Stimulated activated memory B cell treated with anti-CD40 and anti-IgM and Interleukin-4, amounts not matched to agents 10 μg/mL and 1 μg/mL and 100 μg/mL, for 72 hours (primary cell): ENCODE results near the gene OR52K2.
A peak's percentile ranks its signal among the peaks of the same experiment; 100 is the strongest.
"Not testable (repeated sequence)": the region's sequence is repeated elsewhere in the genome, so short reads cannot be mapped to it uniquely, and the experiment has no call there.

Experiments used
- ATAC-seq: fragments of 150-1000 bp; cut with Tn5 transposase; 2 replicates; pipeline ENCODE4 v1.10.0; 2021
- H3K27ac Mint-ChIP-seq: one replicate; pipeline ENCODE4 v1.8.0; 2022; ENCODE audit warnings: mild to moderate bottlenecking, mixed read lengths
- H3K27me3 Mint-ChIP-seq: one replicate; pipeline ENCODE4 v1.8.0; 2022; ENCODE audit warnings: mixed read lengths
- H3K36me3 Mint-ChIP-seq: one replicate; pipeline ENCODE4 v1.8.0; 2022; ENCODE audit warnings: mixed read lengths
- H3K4me1 Mint-ChIP-seq: one replicate; pipeline ENCODE4 v1.8.0; 2022; ENCODE audit warnings: mixed read lengths
- H3K4me3 Mint-ChIP-seq: one replicate; pipeline ENCODE4 v1.8.0; 2022; ENCODE audit warnings: mild to moderate bottlenecking, moderate library complexity, mixed read lengths
- H3K9me3 Mint-ChIP-seq: one replicate; pipeline ENCODE4 v1.8.0; 2022; ENCODE audit warnings: mixed read lengths

Gene OR52K2

DNA sequence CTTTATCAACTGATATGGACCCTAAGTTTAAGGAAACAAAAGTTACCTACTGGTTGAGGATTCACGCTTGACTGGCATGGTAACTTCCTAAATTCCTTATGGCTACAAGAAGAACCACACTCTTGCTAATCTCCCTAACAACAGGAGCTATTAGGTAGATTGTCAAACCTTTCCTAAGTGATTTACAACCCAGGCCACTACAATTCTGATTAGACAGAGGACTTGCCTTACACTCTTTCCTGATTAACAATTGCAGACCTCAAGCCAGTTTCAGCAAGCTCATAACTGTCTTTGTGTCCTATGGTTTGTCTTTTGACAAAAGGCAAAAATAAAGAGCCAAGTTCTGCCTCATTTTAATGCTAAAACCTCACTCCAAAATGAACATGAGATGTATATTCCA lies 16.3 kb downstream of the OR52K2 start:
- H3K27ac Mint-ChIP-seq = no peak overlapping the region
- H3K36me3 Mint-ChIP-seq = peaks cover 17% of the 10 kb centered on the region
- no peaks in the 10 kb centered on the region for H3K27me3 Mint-ChIP-seq
- peaks cover 34% of the 10 kb centered on the region for H3K4me1 Mint-ChIP-seq
- H3K9me3 Mint-ChIP-seq = peaks cover 19% of the 10 kb centered on the region
- H3K4me3 Mint-ChIP-seq = no peak overlapping the region
- ATAC-seq = no peak

DNA sequence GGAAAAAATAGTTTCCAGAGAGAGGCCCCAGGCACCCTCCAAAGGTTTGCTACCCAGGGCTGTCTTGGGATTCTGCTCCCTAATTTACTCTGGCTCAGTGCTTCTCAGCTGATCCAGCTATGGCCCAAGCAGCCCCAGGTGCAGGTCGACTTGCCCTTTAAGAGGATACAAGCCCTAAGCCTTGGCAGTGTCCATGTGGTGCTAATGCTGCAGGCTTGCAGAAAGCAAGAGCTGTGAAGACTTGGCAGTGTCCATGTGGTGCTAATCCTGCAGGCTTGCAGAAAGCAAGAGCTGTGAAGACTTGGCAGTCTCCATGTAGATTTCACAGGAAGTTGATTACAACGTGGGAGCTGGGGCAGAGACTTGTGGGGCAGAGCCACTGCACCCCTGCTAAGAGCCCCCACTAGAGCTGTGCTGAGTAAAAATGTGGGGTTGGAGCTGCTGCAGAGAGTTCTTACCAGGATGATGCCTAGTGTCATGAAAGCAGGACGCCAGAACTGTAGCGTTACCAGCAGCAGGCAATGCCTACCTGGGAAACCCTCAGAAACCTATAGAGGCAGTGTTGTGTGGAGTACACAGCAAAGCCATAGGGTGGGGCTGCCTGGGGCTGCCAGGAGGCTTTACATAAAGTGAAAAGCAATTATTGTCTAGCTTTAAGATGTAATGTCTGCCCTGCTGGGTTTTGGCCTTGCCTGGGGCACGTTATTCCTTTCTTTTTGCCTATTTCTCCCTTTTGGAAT lies 17.2 kb downstream of the OR52K2 start:
- no peaks in the 10 kb centered on the region for H3K27me3 Mint-ChIP-seq
- H3K4me3 Mint-ChIP-seq = no peak overlapping the region
- peaks cover 19% of the 10 kb centered on the region for H3K9me3 Mint-ChIP-seq
- H3K4me1 Mint-ChIP-seq = peaks cover 34% of the 10 kb centered on the region
- H3K36me3 Mint-ChIP-seq = peaks cover 17% of the 10 kb centered on the region
- no peak overlapping the region for H3K27ac Mint-ChIP-seq
- ATAC-seq = no peak

GRCh38 chr11:4466871-4467442 lies 17.9 kb downstream of the OR52K2 start:
- no peak overlapping the region for H3K4me3 Mint-ChIP-seq
- peaks cover 17% of the 10 kb centered on the region for H3K36me3 Mint-ChIP-seq
- peaks cover 34% of the 10 kb centered on the region for H3K4me1 Mint-ChIP-seq
- H3K9me3 Mint-ChIP-seq = peaks cover 17% of the 10 kb centered on the region
- H3K27me3 Mint-ChIP-seq = peaks cover 5% of the 10 kb centered on the region
- ATAC-seq = peak; percentile 83
- H3K27ac Mint-ChIP-seq = no peak overlapping the region

- peaks cover 34% of the 10 kb centered on the region for H3K4me1 Mint-ChIP-seq
- H3K4me3 Mint-ChIP-seq = no peak overlapping the region
- peaks cover 13% of the 10 kb centered on the region for H3K27me3 Mint-ChIP-seq
- peak; percentile 74 for ATAC-seq
- H3K27ac Mint-ChIP-seq = peak overlapping the region; percentile 42
- peaks cover 12% of the 10 kb centered on the region for H3K36me3 Mint-ChIP-seq
- peaks cover 13% of the 10 kb centered on the region for H3K9me3 Mint-ChIP-seq
Measured at GRCh38 chr11:4467811-4468606, 18.9 kb downstream of the OR52K2 start.

- H3K4me1 Mint-ChIP-seq = no peaks in the 10 kb centered on the region
- H3K27me3 Mint-ChIP-seq = peaks cover 24% of the 10 kb centered on the region
- H3K4me3 Mint-ChIP-seq = no peak overlapping the region
- H3K27ac Mint-ChIP-seq = no peak overlapping the region
- no peaks in the 10 kb centered on the region for H3K36me3 Mint-ChIP-seq
- peaks cover 2% of the 10 kb centered on the region for H3K9me3 Mint-ChIP-seq
- ATAC-seq = no peak
Measured at GRCh38 chr11:4479644-4480043, 30.5 kb downstream of the OR52K2 start.

- no peaks in the 10 kb centered on the region for H3K36me3 Mint-ChIP-seq
- H3K27ac Mint-ChIP-seq = no peak overlapping the region
- no peak overlapping the region for H3K4me3 Mint-ChIP-seq
- ATAC-seq = no peak
- H3K4me1 Mint-ChIP-seq = no peaks in the 10 kb centered on the region
- no peaks in the 10 kb centered on the region for H3K9me3 Mint-ChIP-seq
- H3K27me3 Mint-ChIP-seq = peaks cover 14% of the 10 kb centered on the region
Measured at GRCh38 chr11:4480577-4481239, 31.6 kb downstream of the OR52K2 start.

DNA sequence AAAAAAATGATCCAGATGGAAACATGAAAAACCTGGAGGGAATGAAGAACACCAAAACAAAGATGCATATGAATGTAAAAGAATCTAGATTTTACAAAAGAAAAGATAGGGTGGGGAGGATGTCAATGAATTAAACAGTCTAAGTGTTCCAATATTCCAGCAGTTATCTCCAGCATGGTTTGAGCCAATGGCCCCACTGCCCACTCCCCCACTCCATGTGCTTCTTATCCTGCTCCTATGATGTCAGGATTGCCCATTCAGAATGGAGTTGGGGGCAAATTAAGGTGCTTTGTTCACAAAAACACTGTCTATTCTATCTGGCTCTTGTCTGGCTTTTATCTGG lies 32.1 kb downstream of the OR52K2 start:
- H3K9me3 Mint-ChIP-seq = no peaks in the 10 kb centered on the region
- H3K27ac Mint-ChIP-seq = no peak overlapping the region
- no peaks in the 10 kb centered on the region for H3K36me3 Mint-ChIP-seq
- ATAC-seq = no peak
- H3K4me3 Mint-ChIP-seq = no peak overlapping the region
- no peaks in the 10 kb centered on the region for H3K4me1 Mint-ChIP-seq
- H3K27me3 Mint-ChIP-seq = peaks cover 13% of the 10 kb centered on the region

DNA sequence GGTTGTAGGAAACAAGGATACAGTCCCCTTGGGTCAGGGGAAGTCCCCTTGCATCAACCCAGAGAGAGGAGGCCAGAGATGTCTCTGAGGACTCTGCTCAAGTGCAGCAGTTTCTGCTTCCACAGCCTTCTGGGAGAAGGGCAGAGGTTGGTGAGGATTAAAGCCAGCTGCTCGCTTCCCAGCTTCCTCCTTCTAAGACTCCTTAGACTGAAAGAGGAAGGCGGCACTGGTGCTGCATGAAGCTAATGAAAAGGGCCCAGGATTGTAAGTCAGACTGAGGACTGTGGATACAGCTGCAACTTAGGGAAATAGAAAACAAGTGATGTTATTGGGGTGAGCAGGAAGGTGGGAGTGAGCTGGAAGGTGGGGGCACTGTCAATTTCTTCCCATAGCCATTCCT lies 33.4 kb downstream of the OR52K2 start, which contains the start of gene OR52K1:
Gene OR52K1 (plus strand): TSS at position 202 of the 400 bp plus-strand sequence. CDS start 6,255 bp downstream, outside the sequence.
- Mint-ChIP-seq H3K36me3 (no peaks in the 10 kb centered on the region), H3K4me3 (no peak within 1 kb of the TSS), H3K4me1 (no peaks in the 10 kb centered on the region), H3K9me3 (no peaks in the 10 kb centered on the region), H3K27me3 (peaks cover 5% of the 10 kb centered on the region), H3K27ac (no peak within 1 kb of the TSS)
- ATAC-seq = peak; percentile 34

DNA sequence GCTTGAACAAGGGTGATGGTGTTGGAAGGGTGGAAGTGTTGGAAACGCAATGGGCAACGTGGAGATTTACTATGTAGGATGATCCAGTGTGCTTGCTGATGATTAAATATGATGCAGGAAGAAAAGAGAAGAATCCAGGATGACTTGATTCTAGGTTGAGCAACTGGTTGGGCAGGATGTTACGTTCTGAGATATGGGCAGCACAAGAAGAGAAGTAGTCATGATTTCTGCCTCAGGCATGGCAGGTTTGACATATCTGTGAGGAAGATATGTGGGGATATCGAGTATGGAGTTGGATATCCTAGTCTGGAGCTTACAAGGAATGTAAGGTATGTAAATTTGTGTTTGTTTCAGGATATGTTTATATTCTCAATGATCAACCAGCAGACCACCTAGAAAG lies 35.2 kb downstream of the OR52K2 start:
- Mint-ChIP-seq H3K36me3 (no peaks in the 10 kb centered on the region), H3K27ac (no peak overlapping the region), H3K4me3 (no peak overlapping the region), H3K27me3 (no peaks in the 10 kb centered on the region), H3K4me1 (no peaks in the 10 kb centered on the region), H3K9me3 (no peaks in the 10 kb centered on the region)
- ATAC-seq = no peak

- not testable (repeated sequence) for H3K4me1 Mint-ChIP-seq, H3K27me3 Mint-ChIP-seq, H3K9me3 Mint-ChIP-seq, H3K4me3 Mint-ChIP-seq, ATAC-seq, H3K36me3 Mint-ChIP-seq, H3K27ac Mint-ChIP-seq
Measured at GRCh38 chr11:4491405-4491804, 42.3 kb downstream of the OR52K2 start.

DNA sequence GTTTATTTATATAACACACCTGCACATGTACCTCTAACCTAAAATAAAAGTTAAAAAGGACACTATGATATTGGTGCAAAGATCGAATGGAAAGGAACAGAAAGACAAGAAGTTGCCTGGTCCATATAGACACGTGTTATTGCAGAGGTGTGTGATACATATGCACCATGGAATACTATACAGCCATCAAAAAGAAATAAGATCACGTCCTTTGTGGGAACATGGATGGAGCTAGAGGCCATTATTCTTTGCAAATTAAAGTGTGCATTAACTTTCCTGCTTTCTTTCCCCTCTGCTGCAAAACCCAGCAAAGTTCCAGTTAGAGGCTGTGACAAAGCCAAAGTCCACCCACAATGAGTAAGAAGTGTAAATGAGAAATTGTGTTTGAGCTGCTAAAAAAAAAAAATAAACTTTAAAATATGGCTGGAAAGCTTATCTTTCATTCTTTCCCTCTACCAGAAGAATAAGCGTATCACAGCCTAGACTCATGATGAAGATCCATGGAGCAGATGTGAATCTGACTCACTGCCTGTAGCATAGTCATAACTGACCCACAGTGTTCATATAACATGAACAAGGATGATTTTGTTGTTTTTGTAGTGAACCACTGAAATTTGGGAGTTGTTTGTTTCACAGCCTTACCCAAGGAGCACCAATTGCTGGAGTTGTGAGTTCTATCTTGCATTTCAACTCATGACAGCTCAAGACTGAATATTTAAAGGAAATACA lies 42.9 kb downstream of the OR52K2 start:
- H3K27ac Mint-ChIP-seq = no peak overlapping the region
- H3K36me3 Mint-ChIP-seq = no peaks in the 10 kb centered on the region
- ATAC-seq = no peak
- peaks cover 6% of the 10 kb centered on the region for H3K9me3 Mint-ChIP-seq
- H3K27me3 Mint-ChIP-seq = peaks cover 12% of the 10 kb centered on the region
- no peak overlapping the region for H3K4me3 Mint-ChIP-seq
- H3K4me1 Mint-ChIP-seq = peaks cover 8% of the 10 kb centered on the region

DNA sequence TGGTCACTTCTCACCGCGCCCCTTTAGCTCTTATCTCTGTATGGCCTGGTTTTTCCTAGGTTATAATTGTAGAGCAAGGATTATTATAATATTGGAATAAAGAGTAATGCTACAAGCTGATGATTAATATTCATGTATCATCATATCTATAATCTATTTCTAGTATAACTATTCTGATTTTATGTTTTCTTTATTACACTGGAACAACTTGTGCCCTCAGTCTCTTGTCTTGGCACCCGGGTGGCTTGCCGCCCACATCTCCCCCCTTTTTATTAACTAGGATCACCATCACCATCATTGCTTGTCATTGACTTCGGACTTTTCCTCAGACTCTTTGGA lies 44.4 kb downstream of the OR52K2 start:
- Mint-ChIP-seq H3K27me3 (peaks cover 15% of the 10 kb centered on the region), H3K9me3 (peaks cover 6% of the 10 kb centered on the region), H3K4me3 (no peak overlapping the region), H3K27ac (no peak overlapping the region), H3K36me3 (no peaks in the 10 kb centered on the region), H3K4me1 (peaks cover 8% of the 10 kb centered on the region)
- no peak for ATAC-seq

DNA sequence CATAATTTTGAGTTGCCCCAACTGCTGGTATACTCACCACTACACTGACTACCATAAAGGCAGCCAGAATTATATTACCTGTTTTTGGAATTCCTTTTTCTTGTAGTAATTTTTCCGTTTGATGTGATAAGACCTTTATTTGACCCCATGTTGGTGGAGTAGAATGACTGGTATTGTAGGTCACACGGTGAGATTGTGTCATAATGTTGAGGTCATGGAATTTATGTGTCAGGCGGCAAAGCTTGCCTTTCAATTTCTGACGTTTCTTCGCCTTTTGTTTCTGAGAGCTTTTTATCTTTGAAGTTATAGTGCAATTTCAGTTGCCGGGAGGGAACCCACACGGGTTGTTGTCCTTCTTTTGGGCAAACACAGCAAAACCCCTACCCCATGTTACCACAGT lies 46.4 kb downstream of the OR52K2 start:
- no peak overlapping the region for H3K4me3 Mint-ChIP-seq
- peaks cover 6% of the 10 kb centered on the region for H3K9me3 Mint-ChIP-seq
- peaks cover 8% of the 10 kb centered on the region for H3K4me1 Mint-ChIP-seq
- no peaks in the 10 kb centered on the region for H3K36me3 Mint-ChIP-seq
- peaks cover 15% of the 10 kb centered on the region for H3K27me3 Mint-ChIP-seq
- no peak for ATAC-seq
- H3K27ac Mint-ChIP-seq = no peak overlapping the region

DNA sequence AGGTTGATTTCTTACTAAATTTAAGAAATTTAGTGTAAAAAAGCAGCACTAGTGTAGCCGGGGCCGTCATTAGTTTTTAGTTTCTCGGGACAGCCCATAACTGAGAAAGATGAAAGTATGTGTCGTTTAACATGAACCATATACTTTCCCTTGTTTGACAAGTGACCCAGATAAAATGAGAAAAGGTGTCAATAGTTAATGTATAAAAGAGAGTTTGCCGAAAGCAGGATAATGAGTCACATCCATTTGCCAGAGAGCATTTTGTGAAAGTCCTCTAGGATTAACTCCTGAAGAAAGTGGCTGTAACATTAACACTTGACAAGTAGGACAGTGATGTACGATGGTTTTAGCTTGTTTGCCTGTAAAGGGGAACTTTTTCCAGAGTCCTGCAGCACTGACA lies 46.9 kb downstream of the OR52K2 start:
- H3K9me3 Mint-ChIP-seq = peaks cover 6% of the 10 kb centered on the region
- ATAC-seq = no peak
- H3K27ac Mint-ChIP-seq = no peak overlapping the region
- peaks cover 15% of the 10 kb centered on the region for H3K27me3 Mint-ChIP-seq
- no peaks in the 10 kb centered on the region for H3K36me3 Mint-ChIP-seq
- no peak overlapping the region for H3K4me3 Mint-ChIP-seq
- peaks cover 8% of the 10 kb centered on the region for H3K4me1 Mint-ChIP-seq
